ENCODE data around the gene KRT77. TPM values are rescaled to one million over a fixed set of nuclear protein-coding genes. Genes with fewer than 3 reads are reported as not detected.

KRT77 gene
- total RNA-seq, 1 donor: not detected

DNA sequence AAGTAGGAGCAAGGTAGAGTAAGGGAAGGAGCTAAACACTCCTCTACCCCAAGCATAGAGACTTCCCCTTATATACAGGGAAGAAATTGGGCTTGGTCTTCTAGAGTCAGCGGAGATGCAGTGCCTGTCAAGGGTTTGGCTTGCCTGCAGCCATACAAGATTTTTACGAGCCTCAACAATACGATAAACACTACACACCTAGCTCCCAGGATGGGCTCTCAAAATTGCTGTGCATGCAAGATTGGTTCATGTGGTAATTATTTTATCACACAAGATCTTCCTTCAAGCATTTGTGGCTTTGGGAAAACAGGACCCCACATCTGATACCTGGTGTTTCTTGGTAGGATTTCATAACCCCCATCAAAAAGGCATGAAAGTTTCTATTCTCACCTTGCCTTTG lies 23.0 kb downstream of the KRT77 start, which contains the start of gene KRT1:
KRT1 (minus strand) TSS at position 45 of the 400 bp plus-strand sequence. CDS start 59 bp downstream, outside the sequence.
- no peak within 1 kb of the TSS for H3K4me3 ChIP-seq (ENCODE audit: insufficient read depth, low read length)
- H3K27me3 ChIP-seq (ENCODE audit: insufficient read depth, low read length): peaks cover 53% of the 10 kb centered on the region
- no peaks in the 10 kb centered on the region for H3K4me1 ChIP-seq (ENCODE audit: insufficient read depth, low read length)
- no peaks in the 10 kb centered on the region for H4K20me1 ChIP-seq (ENCODE audit: insufficient read depth, low read length)
- no peaks in the 10 kb centered on the region for H3K9me3 ChIP-seq (ENCODE audit: low read depth, low read length)
- H2AFZ ChIP-seq (ENCODE audit: low read length): no peak within 1 kb of the TSS
- no peaks in the 10 kb centered on the region for H3K79me2 ChIP-seq (ENCODE audit: insufficient read depth, low read length)
- DNase-seq (ENCODE audit: insufficient read length, low spot score, missing footprints): no peak
- TF ChIP-seq, protein P1, sequence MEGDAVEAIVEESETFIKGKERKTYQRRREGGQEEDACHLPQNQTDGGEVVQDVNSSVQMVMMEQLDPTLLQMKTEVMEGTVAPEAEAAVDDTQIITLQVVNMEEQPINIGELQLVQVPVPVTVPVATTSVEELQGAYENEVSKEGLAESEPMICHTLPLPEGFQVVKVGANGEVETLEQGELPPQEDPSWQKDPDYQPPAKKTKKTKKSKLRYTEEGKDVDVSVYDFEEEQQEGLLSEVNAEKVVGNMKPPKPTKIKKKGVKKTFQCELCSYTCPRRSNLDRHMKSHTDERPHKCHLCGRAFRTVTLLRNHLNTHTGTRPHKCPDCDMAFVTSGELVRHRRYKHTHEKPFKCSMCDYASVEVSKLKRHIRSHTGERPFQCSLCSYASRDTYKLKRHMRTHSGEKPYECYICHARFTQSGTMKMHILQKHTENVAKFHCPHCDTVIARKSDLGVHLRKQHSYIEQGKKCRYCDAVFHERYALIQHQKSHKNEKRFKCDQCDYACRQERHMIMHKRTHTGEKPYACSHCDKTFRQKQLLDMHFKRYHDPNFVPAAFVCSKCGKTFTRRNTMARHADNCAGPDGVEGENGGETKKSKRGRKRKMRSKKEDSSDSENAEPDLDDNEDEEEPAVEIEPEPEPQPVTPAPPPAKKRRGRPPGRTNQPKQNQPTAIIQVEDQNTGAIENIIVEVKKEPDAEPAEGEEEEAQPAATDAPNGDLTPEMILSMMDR (IDR thresholded peaks at IDR 0.05; ENCODE audit: extremely low read depth, low read depth, low read length): no peak
- no peak within 1 kb of the TSS for H3K4me2 ChIP-seq (ENCODE audit: insufficient read depth, low read length)
- no peaks in the 10 kb centered on the region for H3K36me3 ChIP-seq (ENCODE audit: insufficient read depth, low read length)
- H3K27ac ChIP-seq (ENCODE audit: low read depth, low read length): no peak within 1 kb of the TSS

DNA sequence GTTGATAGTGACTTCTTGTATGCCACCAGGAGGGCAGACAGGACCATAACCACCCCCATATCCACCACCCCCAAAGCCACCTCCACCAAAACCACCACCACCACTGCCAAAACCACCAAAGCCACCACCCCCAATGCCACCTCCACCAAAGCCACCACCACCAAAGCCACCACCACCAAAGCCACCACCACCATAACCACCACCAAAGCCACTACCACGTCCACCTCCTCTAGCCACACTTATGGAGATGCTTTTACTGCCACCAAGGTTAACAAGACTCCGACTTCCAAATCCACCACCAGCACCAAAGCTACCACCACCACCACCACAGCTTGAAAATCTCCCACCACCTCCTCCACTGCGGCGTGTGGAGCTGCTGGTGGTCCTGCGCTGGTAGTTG lies 23.4 kb downstream of the KRT77 start:
- Histone ChIP-seq H3K27ac (ENCODE audit: low read depth, low read length) (no peak overlapping the region), H4K20me1 (ENCODE audit: insufficient read depth, low read length) (no peaks in the 10 kb centered on the region), H3K27me3 (ENCODE audit: insufficient read depth, low read length) (peaks cover 50% of the 10 kb centered on the region), H3K79me2 (ENCODE audit: insufficient read depth, low read length) (no peaks in the 10 kb centered on the region), H2AFZ (ENCODE audit: low read length) (no peak overlapping the region), H3K4me3 (ENCODE audit: insufficient read depth, low read length) (no peak overlapping the region), H3K4me1 (ENCODE audit: insufficient read depth, low read length) (no peaks in the 10 kb centered on the region), H3K9me3 (ENCODE audit: low read depth, low read length) (no peaks in the 10 kb centered on the region), H3K36me3 (ENCODE audit: insufficient read depth, low read length) (no peaks in the 10 kb centered on the region), H3K4me2 (ENCODE audit: insufficient read depth, low read length) (no peak overlapping the region)
- DNase-seq (ENCODE audit: insufficient read length, low spot score, missing footprints): no peak
- TF ChIP-seq, protein P1 (IDR thresholded peaks at IDR 0.05; ENCODE audit: extremely low read depth, low read depth, low read length): no peak

- Histone ChIP-seq H3K4me3 (ENCODE audit: insufficient read depth, low read length) (no peak overlapping the region), H3K36me3 (ENCODE audit: insufficient read depth, low read length) (no peaks in the 10 kb centered on the region), H3K4me1 (ENCODE audit: insufficient read depth, low read length) (no peaks in the 10 kb centered on the region), H3K4me2 (ENCODE audit: insufficient read depth, low read length) (no peak overlapping the region), H3K9me3 (ENCODE audit: low read depth, low read length) (no peaks in the 10 kb centered on the region), H3K27me3 (ENCODE audit: insufficient read depth, low read length) (peaks cover 49% of the 10 kb centered on the region), H2AFZ (ENCODE audit: low read length) (no peak overlapping the region), H4K20me1 (ENCODE audit: insufficient read depth, low read length) (no peaks in the 10 kb centered on the region), H3K79me2 (ENCODE audit: insufficient read depth, low read length) (no peaks in the 10 kb centered on the region), H3K27ac (ENCODE audit: low read depth, low read length) (no peak overlapping the region)
- TF ChIP-seq, protein P1 (IDR thresholded peaks at IDR 0.05; ENCODE audit: extremely low read depth, low read depth, low read length): no peak
- DNase-seq (ENCODE audit: insufficient read length, low spot score, missing footprints): no peak
Observed at GRCh38 chr12:52677671-52678070, 25.7 kb downstream of the KRT77 start.

- Histone ChIP-seq H4K20me1 (ENCODE audit: insufficient read depth, low read length) (no peaks in the 10 kb centered on the region), H3K27ac (ENCODE audit: low read depth, low read length) (no peak overlapping the region), H3K79me2 (ENCODE audit: insufficient read depth, low read length) (no peaks in the 10 kb centered on the region), H3K27me3 (ENCODE audit: insufficient read depth, low read length) (peaks cover 49% of the 10 kb centered on the region), H3K9me3 (ENCODE audit: low read depth, low read length) (no peaks in the 10 kb centered on the region), H3K4me1 (ENCODE audit: insufficient read depth, low read length) (no peaks in the 10 kb centered on the region), H3K4me3 (ENCODE audit: insufficient read depth, low read length) (no peak overlapping the region), H3K4me2 (ENCODE audit: insufficient read depth, low read length) (no peak overlapping the region), H2AFZ (ENCODE audit: low read length) (no peak overlapping the region), H3K36me3 (ENCODE audit: insufficient read depth, low read length) (no peaks in the 10 kb centered on the region)
- TF ChIP-seq, protein P1 (IDR thresholded peaks at IDR 0.05; ENCODE audit: extremely low read depth, low read depth, low read length): no peak
- no peak for DNase-seq (ENCODE audit: insufficient read length, low spot score, missing footprints)
Observed at GRCh38 chr12:52677126-52677525, 26.2 kb downstream of the KRT77 start.

Measured in osteoblast (primary cell).